Measurements from ENCODE around the gene MAGEB1.

The MAGEB1 gene

DNA sequence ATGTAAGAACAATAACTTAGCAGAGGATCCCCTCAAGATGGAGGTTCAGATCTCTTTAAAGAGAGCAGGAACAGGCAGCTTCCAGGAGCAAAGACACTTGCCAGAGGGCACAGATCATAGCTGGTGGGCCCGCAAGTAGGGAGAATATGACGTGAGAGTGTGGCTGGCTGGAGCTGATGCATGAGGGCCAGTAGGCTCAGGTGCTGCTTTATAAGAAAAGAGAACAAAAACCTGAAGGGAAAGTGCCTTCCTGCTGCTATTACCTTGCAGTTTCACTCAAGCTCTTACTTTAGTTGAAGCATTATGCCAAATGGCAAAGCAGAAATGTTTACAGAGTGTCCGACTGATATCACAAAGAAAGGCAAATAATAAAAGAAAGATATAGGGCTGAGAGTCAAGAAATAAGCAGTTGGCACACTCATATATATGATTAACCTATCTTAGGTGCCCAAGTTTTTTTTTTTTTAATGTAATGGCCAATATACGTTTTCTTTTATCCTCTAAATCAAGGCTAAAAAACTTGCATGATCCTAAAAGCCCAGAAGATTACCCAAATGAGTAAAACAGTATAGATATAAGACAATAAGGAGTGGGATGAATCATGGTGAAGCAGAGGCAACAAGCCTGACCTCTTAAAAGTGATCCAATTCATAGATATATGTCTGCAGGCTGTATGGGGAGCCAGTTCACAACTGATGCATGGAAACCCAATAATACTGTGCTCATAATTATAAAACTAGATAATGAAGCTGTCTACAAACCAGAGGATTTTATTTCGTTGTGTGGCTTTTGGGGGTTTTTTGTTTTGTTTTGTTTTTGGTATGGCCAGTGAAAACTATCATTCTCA is 49.7 kb downstream of the MAGEB1 start:
- H3K4me3 ChIP-seq (ENCODE audit: extremely low read depth, insufficient read depth, low read length, poor library complexity, severe bottlenecking) = no peak overlapping the region
- WGBS, 2 experiments (ENCODE audit: insufficient coverage in 2 of 2) = 80% methylated on average over 1 of the region's 5 CpGs; no CpG with 5 or more reads in 1 of the 2 experiments
- no peaks in the 10 kb centered on the region for H3K4me1 ChIP-seq (ENCODE audit: control insufficient read depth, insufficient read depth, low read length, poor library complexity, severe bottlenecking)
- no peaks in the 10 kb centered on the region for H3K9me3 ChIP-seq (ENCODE audit: control insufficient read depth, low read length)
- H3K36me3 ChIP-seq (ENCODE audit: control insufficient read depth, insufficient read depth, low read length) = no peaks in the 10 kb centered on the region
- no peak overlapping the region for H3K27ac ChIP-seq (ENCODE audit: low read depth, low read length, severe bottlenecking)

DNA sequence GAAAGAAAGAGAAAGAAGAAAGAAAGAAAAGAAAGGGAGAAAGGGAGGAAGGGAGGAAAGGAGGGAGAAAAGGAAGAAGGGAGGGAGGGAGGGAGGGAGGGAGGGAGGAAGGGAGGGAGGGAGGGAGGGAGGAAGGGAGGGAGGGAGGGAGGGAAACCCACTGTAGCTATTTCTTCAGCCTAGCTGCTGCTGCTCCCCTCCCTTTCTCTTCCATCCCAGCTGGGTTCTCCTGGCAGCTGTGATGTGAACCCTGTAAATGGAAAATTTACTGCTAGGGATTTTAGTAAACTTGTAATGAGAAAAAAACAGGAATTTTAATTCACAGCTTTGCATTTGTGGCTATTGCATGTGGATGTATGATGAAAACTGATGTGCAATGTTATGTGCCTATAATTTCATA is 54.3 kb downstream of the MAGEB1 start:
- Histone ChIP-seq H3K36me3 (ENCODE audit: control insufficient read depth, insufficient read depth, low read length) (no peaks in the 10 kb centered on the region), H3K27ac (ENCODE audit: low read depth, low read length, severe bottlenecking) (no peak overlapping the region), H3K9me3 (ENCODE audit: control insufficient read depth, low read length) (no peaks in the 10 kb centered on the region), H3K4me1 (ENCODE audit: control insufficient read depth, insufficient read depth, low read length, poor library complexity, severe bottlenecking) (no peaks in the 10 kb centered on the region), H3K4me3 (ENCODE audit: extremely low read depth, insufficient read depth, low read length, poor library complexity, severe bottlenecking) (no peak overlapping the region)
